Activated CD4-positive, alpha-beta memory T cell treated with anti-CD3 and anti-CD28 coated beads, Interleukin-2, amount 10 ng/mL, durations not matched to agents 7 days and 5 days (primary cell): ENCODE data around the gene ZBTB40. TPM values are rescaled to one million over a fixed set of nuclear protein-coding genes. Genes with fewer than 3 reads are reported as not detected.

Source experiments
- CTCF ChIA-PET: fragments of 350-600 bp; sonication (Branson Sonifier 250); formaldehyde crosslinking; loops from one replicate; lab custom pipeline; 2021; ENCODE audit warnings: antibody characterized with exemption, inconsistent platforms; lab: Charles Lee
- POLR2A ChIA-PET: fragments of 350-600 bp; sonication (Branson Sonifier 250); formaldehyde crosslinking; loops from one replicate; lab custom pipeline; 2021; ENCODE audit warnings: antibody characterized with exemption; lab: Charles Lee
- DNase-seq: peaks from one replicate; pipeline ENCODE4 v3.0.0-alpha.2; 2020
- H3K27ac Mint-ChIP-seq: one replicate; pipeline ENCODE4 v1.8.0; 2021; ENCODE audit warnings: mild to moderate bottlenecking, mixed read lengths
- H3K27me3 Mint-ChIP-seq: one replicate; pipeline ENCODE4 v1.8.0; 2021; ENCODE audit warnings: mixed read lengths
- H3K36me3 Mint-ChIP-seq: one replicate; pipeline ENCODE4 v1.8.0; 2021; ENCODE audit warnings: low read depth, mixed read lengths
- H3K4me1 Mint-ChIP-seq: one replicate; pipeline ENCODE4 v1.8.0; 2021; ENCODE audit warnings: mixed read lengths
- H3K4me3 Mint-ChIP-seq: one replicate; pipeline ENCODE4 v1.8.0; 2021; ENCODE audit warnings: mild to moderate bottlenecking, mixed read lengths
- H3K9me3 Mint-ChIP-seq: one replicate; pipeline ENCODE4 v1.8.0; 2021; ENCODE audit warnings: mixed read lengths
- total RNA-seq, 2 experiments: library from RNA; stranded (reverse); gene quantifications; one replicate each; pipeline ENCODE4 v1.2.3, GENCODE V29; 2021

Gene ZBTB40
- total RNA-seq, 2 experiments from 2014 or later: 15.2 to 15.3 TPM

DNA sequence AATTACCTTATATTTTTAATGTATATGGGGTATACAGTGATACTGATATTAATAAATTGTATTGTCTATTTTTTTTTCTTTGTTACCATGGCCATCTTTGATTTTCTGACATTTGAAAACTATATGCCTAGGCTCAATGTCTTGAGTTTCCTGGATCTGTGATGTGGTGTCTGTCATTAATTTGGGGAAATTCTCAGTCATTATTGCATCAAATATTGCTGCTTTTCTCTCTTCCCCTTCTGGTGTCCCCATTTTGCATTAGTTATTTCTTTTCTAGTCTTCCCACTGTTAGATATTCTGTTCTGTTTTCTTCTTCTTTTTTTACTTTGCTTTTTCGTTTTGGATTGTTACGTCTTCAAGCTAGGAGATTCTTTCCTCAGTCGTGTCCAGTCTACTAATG lies 33.8 kb downstream of the ZBTB40 start:
- DNase-seq: no peak
- ChIA-PET CTCF (no interaction called here), POLR2A (no interaction called here)
- H3K4me1 Mint-ChIP-seq: peaks cover 14% of the 10 kb centered on the region
- no peak overlapping the region for H3K27ac Mint-ChIP-seq
- H3K9me3 Mint-ChIP-seq: peaks cover 18% of the 10 kb centered on the region
- H3K36me3 Mint-ChIP-seq: peaks cover 7% of the 10 kb centered on the region
- H3K27me3 Mint-ChIP-seq: no peaks in the 10 kb centered on the region
- no peak overlapping the region for H3K4me3 Mint-ChIP-seq

DNA sequence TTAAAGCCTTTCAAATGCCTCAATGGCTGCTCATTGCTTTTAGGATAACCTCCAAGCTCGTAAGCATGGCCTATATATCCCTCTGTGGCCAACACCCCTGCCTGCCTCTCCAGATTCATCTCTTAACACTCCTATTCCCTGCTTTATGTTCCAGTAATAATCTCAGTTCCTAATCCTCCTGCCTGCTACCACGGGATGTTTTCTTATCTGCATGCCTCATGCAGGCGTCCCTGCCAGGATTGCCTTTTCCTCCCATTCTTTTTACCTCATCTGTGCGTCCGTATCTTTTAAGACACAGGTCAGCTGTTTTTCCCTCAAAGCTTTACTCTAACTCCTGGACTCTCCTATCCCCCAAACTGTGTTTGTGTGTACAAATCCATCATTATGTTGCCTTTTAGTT lies 36.1 kb downstream of the ZBTB40 start:
- Mint-ChIP-seq H3K9me3 (peaks cover 16% of the 10 kb centered on the region), H3K4me3 (no peak overlapping the region), H3K4me1 (peaks cover 14% of the 10 kb centered on the region), H3K27me3 (no peaks in the 10 kb centered on the region), H3K36me3 (peaks cover 5% of the 10 kb centered on the region), H3K27ac (no peak overlapping the region)
- DNase-seq: no peak
- CTCF ChIA-PET: interaction anchor here (0.7 kb wide), 1 partner anchor 429 kb away, joined by 3 read pairs; no protein-coding TSS in a partner anchor
- POLR2A ChIA-PET: no interaction called here

DNA sequence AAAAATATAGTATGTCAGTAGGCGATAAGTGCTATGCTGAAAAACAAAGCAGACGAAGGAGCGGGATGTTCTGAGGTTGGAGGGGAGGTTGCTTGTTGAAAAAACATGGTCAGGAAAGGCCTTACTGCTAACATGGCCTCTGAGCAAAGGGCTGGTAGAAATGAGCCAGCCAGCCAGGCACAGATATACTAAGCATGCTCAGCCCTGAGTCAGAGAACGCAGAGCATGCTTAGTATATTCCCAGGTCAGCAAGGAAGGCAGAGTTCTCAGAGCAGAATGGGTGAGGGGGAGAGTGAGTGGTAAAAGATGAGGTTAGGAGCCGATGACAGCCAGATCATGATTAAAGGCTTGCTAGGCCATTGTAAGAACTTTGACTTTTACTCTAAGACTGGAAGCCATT lies 36.7 kb downstream of the ZBTB40 start:
- ChIA-PET POLR2A (no interaction called here), CTCF (interaction anchor here (0.7 kb wide), 1 partner anchor 430 kb away, joined by 3 read pairs; no protein-coding TSS in a partner anchor)
- Mint-ChIP-seq H3K36me3 (peaks cover 6% of the 10 kb centered on the region), H3K27me3 (no peaks in the 10 kb centered on the region), H3K4me1 (peaks cover 14% of the 10 kb centered on the region), H3K9me3 (peaks cover 14% of the 10 kb centered on the region), H3K27ac (no peak overlapping the region), H3K4me3 (no peak overlapping the region)
- DNase-seq: no peak

DNA sequence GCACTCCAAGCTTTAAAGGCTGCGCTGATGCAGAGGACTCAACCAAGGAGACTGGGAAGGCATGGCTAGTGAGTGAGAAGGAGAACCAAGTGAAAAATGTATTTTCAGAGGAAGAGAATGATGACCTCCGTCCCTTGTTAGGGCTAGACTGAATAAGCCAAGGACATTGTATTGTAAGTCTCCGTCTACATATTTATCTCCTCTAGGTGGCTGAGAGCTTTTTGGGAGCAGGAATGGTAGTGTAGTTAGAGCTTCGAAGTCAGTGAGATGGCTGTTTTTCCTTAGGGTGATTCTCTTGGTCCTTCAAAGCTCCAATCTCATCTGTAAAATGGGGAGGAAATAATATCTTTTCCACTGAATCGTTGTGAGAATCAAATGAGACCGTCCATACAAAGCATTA lies 37.6 kb downstream of the ZBTB40 start:
- peaks cover 14% of the 10 kb centered on the region for H3K4me1 Mint-ChIP-seq
- H3K4me3 Mint-ChIP-seq: no peak overlapping the region
- H3K27ac Mint-ChIP-seq: no peak overlapping the region
- no peak for DNase-seq
- ChIA-PET CTCF (no interaction called here), POLR2A (no interaction called here)
- H3K9me3 Mint-ChIP-seq: peaks cover 11% of the 10 kb centered on the region
- peaks cover 8% of the 10 kb centered on the region for H3K36me3 Mint-ChIP-seq
- no peaks in the 10 kb centered on the region for H3K27me3 Mint-ChIP-seq

DNA sequence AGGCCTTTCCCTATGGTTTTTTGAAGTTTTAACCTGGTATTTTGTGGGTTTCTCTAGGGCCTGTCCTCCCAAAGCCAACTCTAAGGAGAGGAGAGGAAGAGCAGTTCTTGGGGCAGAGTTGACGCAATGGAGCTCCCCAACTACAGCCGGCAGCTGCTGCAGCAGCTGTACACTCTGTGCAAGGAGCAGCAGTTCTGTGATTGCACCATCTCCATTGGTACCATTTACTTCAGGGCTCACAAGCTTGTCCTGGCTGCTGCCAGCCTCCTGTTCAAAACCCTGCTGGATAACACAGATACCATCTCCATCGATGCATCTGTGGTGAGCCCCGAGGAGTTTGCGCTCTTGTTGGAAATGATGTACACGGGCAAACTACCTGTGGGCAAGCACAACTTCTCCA lies 38.2 kb downstream of the ZBTB40 start:
- ChIA-PET CTCF (no interaction called here), POLR2A (no interaction called here)
- Mint-ChIP-seq H3K4me3 (no peak overlapping the region), H3K9me3 (peaks cover 5% of the 10 kb centered on the region), H3K27me3 (no peaks in the 10 kb centered on the region), H3K36me3 (peaks cover 8% of the 10 kb centered on the region), H3K4me1 (peaks cover 9% of the 10 kb centered on the region), H3K27ac (no peak overlapping the region)
- no peak for DNase-seq

DNA sequence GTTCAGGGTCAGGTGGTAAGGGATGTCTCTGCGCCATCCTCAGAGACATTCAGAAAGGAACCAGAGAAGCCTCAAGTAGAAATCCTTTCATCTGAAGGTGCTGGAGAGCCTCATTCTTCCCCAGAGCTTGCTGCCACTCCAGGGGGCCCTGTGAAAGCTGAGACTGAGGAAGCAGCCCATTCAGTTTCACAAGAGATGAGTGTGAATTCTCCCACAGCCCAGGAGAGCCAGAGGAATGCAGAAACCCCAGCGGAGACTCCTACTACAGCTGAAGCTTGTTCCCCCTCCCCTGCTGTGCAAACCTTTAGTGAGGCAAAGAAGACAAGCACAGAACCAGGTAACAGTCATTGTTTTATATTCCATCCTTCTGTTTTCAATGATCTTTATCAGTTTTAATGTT lies 38.7 kb downstream of the ZBTB40 start:
- POLR2A ChIA-PET: no interaction called here
- Mint-ChIP-seq H3K27me3 (no peaks in the 10 kb centered on the region), H3K4me3 (no peak overlapping the region), H3K9me3 (peaks cover 2% of the 10 kb centered on the region), H3K27ac (no peak overlapping the region), H3K36me3 (peaks cover 8% of the 10 kb centered on the region), H3K4me1 (peaks cover 5% of the 10 kb centered on the region)
- CTCF ChIA-PET: no interaction called here
- no peak for DNase-seq

DNA sequence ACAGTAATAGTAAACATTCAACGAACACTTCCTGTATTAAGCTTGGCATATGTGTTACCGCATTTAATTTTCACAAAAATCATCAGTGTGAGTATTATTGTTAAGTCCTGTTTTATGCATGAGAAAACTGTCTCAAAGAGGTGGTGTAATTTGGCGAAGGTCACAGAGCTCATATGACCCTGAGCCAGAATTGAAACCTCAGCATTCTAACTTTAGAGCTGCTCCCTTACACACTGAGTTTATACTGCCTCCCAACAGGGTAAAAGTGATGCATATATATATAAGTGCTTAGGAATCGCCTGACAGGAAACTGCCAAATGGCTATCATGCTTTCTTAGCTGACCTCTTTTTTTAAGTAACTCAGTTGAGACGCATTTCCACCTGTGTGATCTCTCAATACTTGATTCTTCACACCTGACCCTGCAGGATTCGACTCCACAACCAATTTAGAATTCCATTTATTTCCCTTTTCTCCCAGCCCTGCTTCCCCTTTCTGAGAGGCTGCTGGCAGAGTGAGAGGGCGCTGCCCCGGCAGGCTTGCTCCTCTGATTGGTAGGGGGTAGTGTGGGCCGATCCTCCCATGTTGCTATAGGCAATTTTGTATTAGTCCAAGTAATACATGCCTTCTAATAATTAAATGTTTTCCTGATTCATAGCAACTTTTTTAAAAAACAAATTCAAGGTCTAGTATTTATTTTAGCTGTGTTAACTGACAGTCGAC lies 40.5 kb downstream of the ZBTB40 start:
- peaks cover 6% of the 10 kb centered on the region for H3K36me3 Mint-ChIP-seq
- DNase-seq: no peak
- no peaks in the 10 kb centered on the region for H3K27me3 Mint-ChIP-seq
- ChIA-PET CTCF (interaction anchor here (0.6 kb wide), 1 partner anchor 13 kb away, joined by 3 read pairs; no protein-coding TSS in a partner anchor), POLR2A (no interaction called here)
- no peaks in the 10 kb centered on the region for H3K9me3 Mint-ChIP-seq
- no peak overlapping the region for H3K4me3 Mint-ChIP-seq
- H3K27ac Mint-ChIP-seq: no peak overlapping the region
- H3K4me1 Mint-ChIP-seq: no peaks in the 10 kb centered on the region

DNA sequence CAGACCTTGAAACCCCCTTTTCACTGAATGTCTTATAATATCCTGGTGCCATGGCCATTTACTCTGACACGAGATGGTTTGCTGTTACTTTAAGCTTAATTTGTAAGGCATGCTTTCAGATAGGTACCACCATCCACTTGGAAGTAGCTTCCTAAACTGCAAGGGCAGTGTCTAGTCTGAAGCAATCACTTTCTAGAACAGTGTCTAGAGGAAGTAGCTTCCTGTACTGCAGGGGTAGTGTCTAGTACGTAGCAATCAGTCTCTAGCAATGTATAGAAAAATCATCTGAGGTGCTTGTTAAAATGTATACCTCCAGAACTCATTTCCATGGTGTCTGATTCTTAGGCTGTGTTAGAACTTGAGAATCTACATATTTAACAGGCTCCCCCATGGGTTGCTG lies 42.5 kb downstream of the ZBTB40 start:
- H3K4me1 Mint-ChIP-seq: no peaks in the 10 kb centered on the region

DNA sequence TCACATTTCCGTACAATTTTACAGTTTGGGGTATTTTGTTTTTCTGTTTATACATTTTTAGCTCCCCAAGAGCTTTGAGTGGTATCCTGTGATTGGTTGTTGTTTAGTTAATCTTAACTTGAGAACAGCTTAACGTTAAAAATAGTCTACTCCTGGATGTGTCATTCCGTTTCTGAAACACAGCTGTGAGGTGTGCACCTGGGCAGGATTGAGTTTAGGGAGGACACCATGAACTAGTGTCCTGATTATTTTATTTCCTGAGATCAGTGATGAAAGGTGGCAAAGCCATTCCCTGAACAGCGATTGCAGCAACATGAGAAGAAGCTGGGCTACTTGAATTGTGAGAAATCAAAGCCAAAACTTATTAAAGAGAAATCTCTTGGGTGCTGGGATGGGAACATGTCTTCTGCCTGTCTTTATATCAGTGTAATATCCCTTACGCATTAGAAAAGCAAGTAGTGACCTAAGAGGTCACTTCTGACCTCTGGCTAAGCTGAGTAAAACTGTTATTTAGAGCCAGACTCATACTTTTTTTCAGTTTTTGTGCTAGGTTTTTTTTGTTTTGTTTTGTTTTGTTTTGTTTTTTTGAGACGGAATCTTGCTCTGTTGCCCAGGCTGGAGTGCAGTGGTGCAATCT lies 43.4 kb downstream of the ZBTB40 start:
- Mint-ChIP-seq H3K4me1 (no peaks in the 10 kb centered on the region), H3K27ac (no peak overlapping the region), H3K9me3 (no peaks in the 10 kb centered on the region), H3K27me3 (no peaks in the 10 kb centered on the region), H3K36me3 (peaks cover 6% of the 10 kb centered on the region), H3K4me3 (no peak overlapping the region)
- POLR2A ChIA-PET: no interaction called here
- DNase-seq: no peak
- CTCF ChIA-PET: no interaction called here

More for the DNA sequence above, 42.5 kb downstream of the ZBTB40 start:
- ChIA-PET CTCF (interaction anchor here (0.7 kb wide), 1 partner anchor 71 kb away, joined by 3 read pairs; no protein-coding TSS in a partner anchor), POLR2A (no interaction called here)
- H3K36me3 Mint-ChIP-seq: peaks cover 6% of the 10 kb centered on the region
- no peak overlapping the region for H3K27ac Mint-ChIP-seq
- H3K9me3 Mint-ChIP-seq: no peaks in the 10 kb centered on the region
- DNase-seq: no peak
- H3K27me3 Mint-ChIP-seq: no peaks in the 10 kb centered on the region
- no peak overlapping the region for H3K4me3 Mint-ChIP-seq

DNA sequence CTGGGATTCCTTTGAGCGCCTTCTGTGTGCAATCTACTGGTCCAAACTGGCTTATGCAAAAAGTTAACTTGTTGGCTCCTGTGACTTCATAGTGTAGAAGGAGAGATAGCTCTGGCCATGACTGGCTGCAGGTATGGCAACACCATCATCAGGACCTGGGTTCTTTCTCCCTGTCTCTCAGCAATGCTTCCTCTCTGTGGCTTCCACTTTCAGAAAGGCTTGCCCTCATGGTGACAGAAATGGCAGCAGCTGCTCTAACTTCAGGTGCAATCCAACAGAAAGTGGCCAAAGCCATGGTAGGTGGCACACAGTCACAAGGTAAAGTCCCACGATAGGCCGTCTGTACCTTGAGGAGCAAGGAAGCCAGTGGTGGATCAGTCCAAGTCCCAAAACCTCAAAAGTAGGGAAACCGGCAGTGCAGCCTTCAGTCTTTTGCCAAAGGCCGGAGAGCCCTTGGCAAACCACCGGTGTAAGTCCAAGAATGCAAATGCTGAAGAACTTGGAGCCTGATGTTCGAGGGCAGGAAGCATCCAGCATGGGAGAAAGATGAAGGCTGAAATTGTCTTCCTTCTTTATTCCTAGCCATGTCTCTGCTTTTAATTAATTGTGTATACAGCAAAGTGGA lies 45.0 kb downstream of the ZBTB40 start:
- Mint-ChIP-seq H3K4me3 (no peak overlapping the region), H3K27me3 (no peaks in the 10 kb centered on the region), H3K9me3 (no peaks in the 10 kb centered on the region), H3K36me3 (peaks cover 6% of the 10 kb centered on the region), H3K4me1 (no peaks in the 10 kb centered on the region), H3K27ac (no peak overlapping the region)
- no peak for DNase-seq
- ChIA-PET CTCF (no interaction called here), POLR2A (no interaction called here)

DNA sequence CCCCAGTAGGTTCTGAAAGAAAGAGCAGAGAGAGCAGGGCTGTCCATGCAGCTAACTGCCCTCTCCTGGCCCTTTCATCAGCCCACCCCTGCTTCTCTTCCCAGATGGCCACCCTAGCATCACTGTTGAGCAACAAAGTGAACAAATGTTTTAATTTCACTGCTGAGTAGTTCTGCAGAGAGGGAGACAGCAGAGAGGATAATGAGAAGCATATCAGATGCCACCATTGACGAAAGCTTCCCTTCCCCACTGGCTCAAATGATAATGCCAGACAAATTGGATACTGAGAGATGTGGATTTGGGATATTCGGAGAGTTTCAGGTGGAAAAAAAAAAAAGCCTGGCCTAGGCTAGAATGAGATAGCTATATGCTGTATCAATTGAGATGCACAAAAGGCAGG lies 46.8 kb downstream of the ZBTB40 start:
- Mint-ChIP-seq H3K27me3 (no peaks in the 10 kb centered on the region), H3K4me1 (no peaks in the 10 kb centered on the region), H3K4me3 (no peak overlapping the region), H3K27ac (no peak overlapping the region), H3K9me3 (no peaks in the 10 kb centered on the region), H3K36me3 (peaks cover 3% of the 10 kb centered on the region)
- CTCF ChIA-PET: no interaction called here
- DNase-seq: no peak
- POLR2A ChIA-PET: interaction anchor here (1.1 kb wide), 1 partner anchor 14 kb away, joined by 3 read pairs; no protein-coding TSS in a partner anchor

DNA sequence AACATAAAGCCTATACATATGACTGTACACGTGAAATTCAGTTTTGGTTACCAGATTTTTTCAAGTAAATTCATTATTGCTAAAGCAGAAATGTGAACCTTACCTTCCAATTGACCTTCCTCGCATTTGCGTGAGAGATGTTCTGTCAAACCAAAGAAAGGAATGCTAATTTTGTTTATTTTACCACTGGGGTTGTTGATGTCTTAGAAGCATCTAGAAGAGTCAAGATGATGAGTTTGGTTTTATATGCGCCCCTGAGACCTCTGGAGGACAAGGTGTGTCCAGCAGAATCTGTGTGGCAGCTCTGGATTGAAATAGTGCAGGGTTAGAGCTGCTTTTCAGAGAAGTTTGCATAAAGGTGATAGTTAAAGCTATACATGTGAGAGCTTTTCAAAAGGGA lies 48.4 kb downstream of the ZBTB40 start:
- no peaks in the 10 kb centered on the region for H3K27me3 Mint-ChIP-seq
- no peaks in the 10 kb centered on the region for H3K9me3 Mint-ChIP-seq
- H3K4me1 Mint-ChIP-seq: no peaks in the 10 kb centered on the region
- DNase-seq: no peak
- no peak overlapping the region for H3K4me3 Mint-ChIP-seq
- CTCF ChIA-PET: no interaction called here
- H3K27ac Mint-ChIP-seq: no peak overlapping the region
- no peaks in the 10 kb centered on the region for H3K36me3 Mint-ChIP-seq
- POLR2A ChIA-PET: no interaction called here

DNA sequence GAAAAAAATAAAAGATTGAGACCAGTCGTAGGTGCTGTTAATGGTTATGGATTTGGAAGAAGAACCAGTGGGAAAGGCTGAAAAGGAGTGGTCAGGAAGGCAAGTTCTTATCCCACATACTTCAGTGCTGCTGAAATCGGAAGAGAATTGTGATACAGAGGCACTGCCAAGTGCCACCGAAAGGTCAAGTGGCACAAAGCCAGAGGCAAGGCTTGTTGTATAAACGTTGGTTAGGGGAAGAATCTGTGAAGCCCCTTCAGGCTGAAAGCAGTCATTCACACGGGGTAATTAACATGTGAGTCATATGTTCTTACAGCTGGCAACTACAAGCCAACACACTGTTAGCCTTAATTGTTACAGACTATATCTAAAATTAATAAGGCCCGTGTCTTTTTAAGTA lies 48.8 kb downstream of the ZBTB40 start:
- no peaks in the 10 kb centered on the region for H3K36me3 Mint-ChIP-seq
- H3K27ac Mint-ChIP-seq: no peak overlapping the region
- H3K4me1 Mint-ChIP-seq: no peaks in the 10 kb centered on the region
- ChIA-PET POLR2A (no interaction called here), CTCF (no interaction called here)
- no peak overlapping the region for H3K4me3 Mint-ChIP-seq
- H3K9me3 Mint-ChIP-seq: no peaks in the 10 kb centered on the region
- no peak for DNase-seq
- no peaks in the 10 kb centered on the region for H3K27me3 Mint-ChIP-seq
